HepG2 (cell line): ENCODE measurements around the gene CHST11.

Experiments used
- FOXM1 ChIP-seq: sonication (generic); formaldehyde crosslinking; IDR thresholded peaks from 2 replicates; pipeline ENCODE4 v1.5.0; 2020; ENCODE audit warnings: missing genetic modification reagents
- REST ChIP-seq, 2 experiments: IDR thresholded peaks; 2 replicates each; pipeline ENCODE4 v1.6.1; 2011 to 2012; ENCODE audit warnings: low read length in 2 of 2, borderline replicate concordance in 1 of 2, low read depth in 1 of 2, mild to moderate bottlenecking in 1 of 2, moderate library complexity in 1 of 2
- TRAFD1 ChIP-seq: sonication (generic); formaldehyde crosslinking; IDR thresholded peaks from 2 replicates; pipeline ENCODE4 v1.5.1; 2020; ENCODE audit warnings: missing genetic modification reagents, mild to moderate bottlenecking, borderline replicate concordance

- TF ChIP-seq REST (IDR thresholded peaks at IDR 0.05; ENCODE audit: borderline replicate concordance in 1 of 2, low read depth in 1 of 2, low read length in 2 of 2) (no peak), TRAFD1 (CRISPR knock-in tag) (no peak), FOXM1 (CRISPR knock-in tag) (no peak)
Measured at GRCh38 chr12:104502217-104502616, 45.5 kb downstream of the CHST11 start.
